ENCODE measurements around the gene ERBB2. TPM values are rescaled to one million over a fixed set of nuclear protein-coding genes. Genes with fewer than 3 reads are reported as not detected.

Gene ERBB2
- total RNA-seq, 1 donor from 2014 or later: 66.2 TPM

DNA sequence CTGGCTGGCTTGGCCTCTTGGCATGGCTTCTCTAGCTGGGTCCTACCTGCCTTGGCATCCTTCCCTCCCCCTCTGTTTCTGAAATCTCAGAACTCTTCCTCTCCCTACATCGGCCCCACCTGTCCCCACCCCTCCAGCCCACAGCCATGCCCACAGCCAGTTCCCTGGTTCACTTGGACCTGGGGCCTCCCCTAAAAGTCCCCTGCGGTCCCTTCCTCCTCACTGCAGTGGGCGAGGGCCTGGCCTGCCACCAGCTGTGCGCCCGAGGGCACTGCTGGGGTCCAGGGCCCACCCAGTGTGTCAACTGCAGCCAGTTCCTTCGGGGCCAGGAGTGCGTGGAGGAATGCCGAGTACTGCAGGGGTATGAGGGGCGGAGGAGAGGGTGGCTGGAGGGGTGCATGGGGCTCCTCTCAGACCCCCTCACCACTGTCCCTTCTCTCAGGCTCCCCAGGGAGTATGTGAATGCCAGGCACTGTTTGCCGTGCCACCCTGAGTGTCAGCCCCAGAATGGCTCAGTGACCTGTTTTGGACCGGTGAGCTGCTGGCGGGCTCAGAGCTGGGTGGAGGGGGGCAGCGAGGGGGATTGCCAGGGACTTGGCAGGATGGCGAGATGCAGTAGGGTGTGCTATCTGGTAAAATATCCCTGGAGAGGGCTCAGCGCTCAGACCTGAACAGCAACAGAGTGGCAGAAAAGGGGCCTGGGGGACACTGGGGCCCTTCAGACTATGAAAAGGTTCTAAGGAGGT is 16.4 kb downstream of the ERBB2 start:
- TF ChIP-seq CTCF (IDR thresholded peaks at IDR 0.05): no peak
- Mint-ChIP-seq H3K4me1 (ENCODE audit: unreplicated experiment) (no peaks in the 10 kb centered on the region), H3K36me3 (ENCODE audit: unreplicated experiment) (peaks cover 31% of the 10 kb centered on the region), H3K9me3 (ENCODE audit: unreplicated experiment) (no peaks in the 10 kb centered on the region), H3K27ac (ENCODE audit: unreplicated experiment) (no peak overlapping the region), H3K4me3 (ENCODE audit: unreplicated experiment) (no peak overlapping the region), H3K27me3 (ENCODE audit: unreplicated experiment) (no peaks in the 10 kb centered on the region)
- no peak for DNase-seq (ENCODE audit: extremely low spot score, unreplicated experiment)

- Mint-ChIP-seq H3K4me1 (ENCODE audit: unreplicated experiment) (no peaks in the 10 kb centered on the region), H3K27ac (ENCODE audit: unreplicated experiment) (no peak overlapping the region), H3K36me3 (ENCODE audit: unreplicated experiment) (peaks cover 27% of the 10 kb centered on the region), H3K4me3 (ENCODE audit: unreplicated experiment) (no peak overlapping the region), H3K27me3 (ENCODE audit: unreplicated experiment) (no peaks in the 10 kb centered on the region), H3K9me3 (ENCODE audit: unreplicated experiment) (no peaks in the 10 kb centered on the region)
- no peak for TF ChIP-seq CTCF (IDR thresholded peaks at IDR 0.05)
- no peak for DNase-seq (ENCODE audit: extremely low spot score, unreplicated experiment)
Observed at GRCh38 chr17:39716879-39717536, 17.1 kb downstream of the ERBB2 start.

- no peak for TF ChIP-seq CTCF (IDR thresholded peaks at IDR 0.05)
- Mint-ChIP-seq H3K36me3 (ENCODE audit: unreplicated experiment) (peaks cover 22% of the 10 kb centered on the region), H3K27me3 (ENCODE audit: unreplicated experiment) (no peaks in the 10 kb centered on the region), H3K4me3 (ENCODE audit: unreplicated experiment) (no peak overlapping the region), H3K27ac (ENCODE audit: unreplicated experiment) (no peak overlapping the region), H3K9me3 (ENCODE audit: unreplicated experiment) (no peaks in the 10 kb centered on the region), H3K4me1 (ENCODE audit: unreplicated experiment) (no peaks in the 10 kb centered on the region)
- no peak for DNase-seq (ENCODE audit: extremely low spot score, unreplicated experiment)
Observed at GRCh38 chr17:39717660-39718059, 17.8 kb downstream of the ERBB2 start.

DNA sequence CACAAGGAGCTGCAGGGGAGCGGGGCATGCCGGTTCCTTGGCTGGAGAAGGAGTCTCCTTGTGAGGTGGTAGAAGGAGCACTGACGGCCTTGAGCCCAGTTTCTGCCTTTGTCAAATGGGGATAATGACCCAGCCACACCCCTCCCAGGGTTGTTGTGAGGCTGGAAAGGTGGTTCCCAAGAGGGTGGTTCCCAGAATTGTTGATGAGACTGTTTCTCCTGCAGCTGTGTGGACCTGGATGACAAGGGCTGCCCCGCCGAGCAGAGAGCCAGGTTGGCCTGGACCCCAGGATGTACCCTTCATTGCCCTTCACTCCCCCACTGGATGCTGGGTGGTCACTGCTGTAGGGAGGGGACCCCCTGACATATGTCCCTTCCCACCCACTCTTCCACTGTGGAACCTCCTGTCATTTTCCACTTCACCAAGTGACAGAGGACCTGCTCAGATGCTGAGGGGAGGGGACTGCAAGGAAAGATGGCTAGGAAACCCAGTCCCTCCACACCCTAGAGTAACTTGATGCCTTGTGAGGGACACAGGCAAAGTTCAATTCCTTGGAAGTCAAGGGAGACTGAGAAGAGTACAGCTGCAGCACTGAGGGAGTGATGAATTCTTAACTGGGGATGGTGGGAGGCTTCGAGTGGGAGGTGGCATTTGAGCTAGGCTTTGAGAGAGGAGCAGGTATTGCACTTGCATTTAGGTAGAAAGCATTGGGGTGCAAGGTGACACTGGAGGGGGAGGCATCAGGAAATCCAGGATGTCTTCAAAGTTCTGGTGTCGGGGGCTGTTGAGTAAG is 19.9 kb downstream of the ERBB2 start:
- DNase-seq (ENCODE audit: extremely low spot score, unreplicated experiment): no peak
- Mint-ChIP-seq H3K4me3 (ENCODE audit: unreplicated experiment) (no peak overlapping the region), H3K27ac (ENCODE audit: unreplicated experiment) (no peak overlapping the region), H3K36me3 (ENCODE audit: unreplicated experiment) (peaks cover 20% of the 10 kb centered on the region), H3K4me1 (ENCODE audit: unreplicated experiment) (no peaks in the 10 kb centered on the region), H3K9me3 (ENCODE audit: unreplicated experiment) (no peaks in the 10 kb centered on the region), H3K27me3 (ENCODE audit: unreplicated experiment) (no peaks in the 10 kb centered on the region)
- no peak for TF ChIP-seq CTCF (IDR thresholded peaks at IDR 0.05)

DNA sequence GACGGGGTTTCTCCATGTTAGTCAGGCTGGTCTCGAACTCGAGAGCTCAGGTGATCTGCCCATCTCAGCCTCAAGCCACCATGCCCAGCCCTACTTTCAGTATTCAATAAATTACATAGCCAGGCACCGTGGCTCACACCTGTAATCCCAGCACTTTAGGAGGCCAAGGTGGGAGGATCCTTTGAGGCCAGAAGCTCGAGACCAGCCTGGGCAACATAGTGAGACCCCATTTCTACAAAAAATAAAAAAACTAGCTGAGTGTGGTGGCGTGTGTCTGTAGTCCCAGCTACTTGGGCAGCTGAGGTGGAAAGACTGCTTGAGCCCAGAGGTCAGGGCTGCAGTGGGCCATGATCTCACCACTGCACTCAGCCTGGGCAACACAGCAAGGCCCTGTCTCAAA is 22.2 kb downstream of the ERBB2 start:
- H3K36me3 Mint-ChIP-seq (ENCODE audit: unreplicated experiment): peaks cover 31% of the 10 kb centered on the region
- H3K27ac Mint-ChIP-seq (ENCODE audit: unreplicated experiment): no peak overlapping the region
- TF ChIP-seq CTCF (IDR thresholded peaks at IDR 0.05): no peak
- H3K4me3 Mint-ChIP-seq (ENCODE audit: unreplicated experiment): no peak overlapping the region
- H3K27me3 Mint-ChIP-seq (ENCODE audit: unreplicated experiment): no peaks in the 10 kb centered on the region
- no peaks in the 10 kb centered on the region for H3K9me3 Mint-ChIP-seq (ENCODE audit: unreplicated experiment)
- no peak for DNase-seq (ENCODE audit: extremely low spot score, unreplicated experiment)
- no peaks in the 10 kb centered on the region for H3K4me1 Mint-ChIP-seq (ENCODE audit: unreplicated experiment)
